ENCODE measurements around the gene DVL3. TPM values are rescaled to one million over a fixed set of nuclear protein-coding genes. Genes with fewer than 3 reads are reported as not detected.

The DVL3 gene
- total RNA-seq, 3 donors from 2014 or later: 35.7 to 40.2 (median 36.1) TPM

DNA sequence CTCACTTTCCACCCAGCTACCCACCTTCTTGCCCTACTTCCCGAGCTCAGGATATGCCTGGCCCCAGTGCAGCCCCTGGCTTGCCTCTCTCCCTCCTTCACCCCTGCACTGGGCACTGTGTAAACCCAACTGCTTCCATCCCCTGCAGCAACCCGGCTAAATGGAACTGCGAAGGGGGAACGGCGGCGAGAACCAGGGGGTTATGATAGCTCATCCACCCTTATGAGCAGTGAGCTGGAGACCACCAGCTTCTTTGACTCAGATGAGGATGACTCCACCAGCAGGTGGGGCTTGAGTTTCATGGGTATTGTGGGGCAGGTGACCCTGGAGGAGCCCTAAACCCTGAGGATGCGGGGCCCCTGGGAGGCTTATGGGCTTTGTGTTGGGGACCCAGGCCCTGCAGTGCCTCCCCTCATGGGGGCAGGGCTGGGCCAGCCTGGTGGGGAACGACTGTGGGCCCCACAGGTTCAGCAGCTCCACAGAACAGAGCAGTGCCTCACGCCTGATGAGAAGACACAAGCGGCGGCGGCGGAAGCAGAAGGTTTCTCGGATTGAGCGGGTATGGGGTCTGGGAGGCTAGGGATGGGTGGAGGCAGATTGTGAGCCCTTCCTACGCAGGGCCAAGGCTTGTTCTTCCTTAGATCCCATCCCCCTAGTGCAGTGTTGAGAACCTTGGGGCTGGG, 9.6 kb downstream of the DVL3 start:
- intact Hi-C loops (cut with DNase I; ENCODE audit: low total_unique reads): no loop called here
- TF ChIP-seq, protein P1, sequence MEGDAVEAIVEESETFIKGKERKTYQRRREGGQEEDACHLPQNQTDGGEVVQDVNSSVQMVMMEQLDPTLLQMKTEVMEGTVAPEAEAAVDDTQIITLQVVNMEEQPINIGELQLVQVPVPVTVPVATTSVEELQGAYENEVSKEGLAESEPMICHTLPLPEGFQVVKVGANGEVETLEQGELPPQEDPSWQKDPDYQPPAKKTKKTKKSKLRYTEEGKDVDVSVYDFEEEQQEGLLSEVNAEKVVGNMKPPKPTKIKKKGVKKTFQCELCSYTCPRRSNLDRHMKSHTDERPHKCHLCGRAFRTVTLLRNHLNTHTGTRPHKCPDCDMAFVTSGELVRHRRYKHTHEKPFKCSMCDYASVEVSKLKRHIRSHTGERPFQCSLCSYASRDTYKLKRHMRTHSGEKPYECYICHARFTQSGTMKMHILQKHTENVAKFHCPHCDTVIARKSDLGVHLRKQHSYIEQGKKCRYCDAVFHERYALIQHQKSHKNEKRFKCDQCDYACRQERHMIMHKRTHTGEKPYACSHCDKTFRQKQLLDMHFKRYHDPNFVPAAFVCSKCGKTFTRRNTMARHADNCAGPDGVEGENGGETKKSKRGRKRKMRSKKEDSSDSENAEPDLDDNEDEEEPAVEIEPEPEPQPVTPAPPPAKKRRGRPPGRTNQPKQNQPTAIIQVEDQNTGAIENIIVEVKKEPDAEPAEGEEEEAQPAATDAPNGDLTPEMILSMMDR (IDR thresholded peaks at IDR 0.05): no peak
- TF ChIP-seq POLR2AphosphoS5 (IDR thresholded peaks at IDR 0.05) (no peak), POLR2A (IDR thresholded peaks at IDR 0.05) (no peak)
- Histone ChIP-seq H3K4me1 (peaks cover 0 to 10% of the 10 kb centered on the region in 2 donors), H3K4me3 (no peak overlapping the region), H3K27ac (no peak overlapping the region), H3K27me3 (no peaks in the 10 kb centered on the region), H3K9me3 (no peaks in the 10 kb centered on the region), H3K36me3 (peaks cover 9% of the 10 kb centered on the region)
- DNase-seq (ENCODE audit: low spot score in 2 of 2): no peak

DNA sequence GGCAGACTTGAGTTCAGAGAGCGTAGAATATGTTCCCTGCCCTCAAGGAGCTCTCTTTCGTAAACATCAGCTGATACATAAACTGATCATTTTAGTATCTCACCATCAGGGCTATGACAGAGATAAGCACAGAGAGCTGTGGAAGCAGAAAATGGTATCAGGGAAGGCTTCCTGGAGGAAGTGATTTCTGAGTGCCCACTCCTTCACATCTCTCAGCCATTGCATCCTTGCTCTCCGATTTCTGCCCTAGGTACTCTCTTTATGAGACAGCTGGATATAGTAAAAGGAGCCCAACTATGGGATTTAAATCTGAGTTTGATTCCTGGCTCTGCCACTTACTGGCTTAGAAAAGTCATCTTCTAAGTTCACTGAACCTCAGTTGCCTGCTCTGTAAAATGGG, 10.4 kb downstream of the DVL3 start:
- peaks cover 9% of the 10 kb centered on the region for H3K36me3 ChIP-seq
- no peaks in the 10 kb centered on the region for H3K9me3 ChIP-seq
- H3K4me3 ChIP-seq: no peak overlapping the region
- intact Hi-C loops (cut with DNase I; ENCODE audit: low total_unique reads): no loop called here
- no peak for DNase-seq (ENCODE audit: low spot score in 2 of 2)
- no peaks in the 10 kb centered on the region for H3K27me3 ChIP-seq
- TF ChIP-seq, protein P1 (IDR thresholded peaks at IDR 0.05): no peak
- no peak for TF ChIP-seq POLR2AphosphoS5 (IDR thresholded peaks at IDR 0.05)
- TF ChIP-seq POLR2A (IDR thresholded peaks at IDR 0.05): no peak
- H3K27ac ChIP-seq: no peak overlapping the region
- peaks cover 0 to 10% of the 10 kb centered on the region in 2 donors for H3K4me1 ChIP-seq

DNA sequence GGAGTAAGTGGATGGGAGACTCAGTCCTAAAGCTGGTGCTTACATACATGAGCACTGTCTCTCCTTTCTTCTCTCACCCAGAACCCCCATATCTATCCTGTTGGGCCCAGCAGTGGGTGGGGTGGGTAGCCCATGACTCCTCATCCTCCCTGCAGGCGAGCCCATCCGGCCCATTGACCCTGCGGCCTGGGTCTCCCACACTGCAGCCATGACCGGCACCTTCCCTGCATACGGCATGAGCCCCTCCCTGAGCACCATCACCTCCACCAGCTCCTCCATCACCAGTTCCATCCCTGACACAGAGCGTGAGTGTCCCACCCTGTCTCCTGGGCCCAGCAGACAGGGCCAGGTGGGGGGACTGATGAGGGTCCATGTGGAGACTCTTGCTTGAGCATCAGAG, 11.5 kb downstream of the DVL3 start:
- Histone ChIP-seq H3K27ac (no peak overlapping the region), H3K9me3 (no peaks in the 10 kb centered on the region), H3K27me3 (no peaks in the 10 kb centered on the region), H3K4me3 (no peak overlapping the region), H3K36me3 (peaks cover 9% of the 10 kb centered on the region), H3K4me1 (peaks cover 0 to 2% of the 10 kb centered on the region in 2 donors)
- DNase-seq (ENCODE audit: low spot score in 2 of 2): no peak
- intact Hi-C loops (cut with DNase I; ENCODE audit: low total_unique reads): no loop called here
- TF ChIP-seq POLR2A (IDR thresholded peaks at IDR 0.05) (no peak), POLR2AphosphoS5 (IDR thresholded peaks at IDR 0.05) (no peak)
- TF ChIP-seq, protein P1 (IDR thresholded peaks at IDR 0.05): no peak

DNA sequence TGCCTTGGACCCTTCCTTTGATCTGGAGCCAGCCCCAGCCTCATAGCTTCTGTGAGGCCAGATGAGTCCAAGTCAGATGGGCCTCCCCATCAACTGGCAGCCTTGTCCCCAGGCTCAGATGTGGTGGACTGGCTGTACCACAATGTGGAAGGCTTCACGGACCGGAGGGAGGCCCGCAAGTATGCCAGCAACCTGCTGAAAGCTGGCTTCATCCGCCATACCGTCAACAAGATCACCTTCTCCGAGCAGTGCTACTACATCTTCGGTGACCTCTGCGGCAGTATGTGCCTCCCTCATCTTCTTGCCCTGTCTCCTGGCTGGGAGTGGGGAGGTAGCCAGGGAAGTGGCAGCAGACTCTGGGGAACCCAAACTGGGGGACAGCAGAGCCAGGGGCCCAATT, 12.6 kb downstream of the DVL3 start:
- no peaks in the 10 kb centered on the region for H3K9me3 ChIP-seq
- H3K4me3 ChIP-seq: no peak overlapping the region
- no peaks in the 10 kb centered on the region for H3K4me1 ChIP-seq
- H3K27me3 ChIP-seq: no peaks in the 10 kb centered on the region
- peaks cover 9% of the 10 kb centered on the region for H3K36me3 ChIP-seq
- no peak for DNase-seq (ENCODE audit: low spot score in 2 of 2)
- intact Hi-C loops (cut with DNase I; ENCODE audit: low total_unique reads): no loop called here
- TF ChIP-seq, protein P1 (IDR thresholded peaks at IDR 0.05): no peak
- TF ChIP-seq POLR2AphosphoS5 (IDR thresholded peaks at IDR 0.05): no peak
- TF ChIP-seq POLR2A (IDR thresholded peaks at IDR 0.05): no peak
- no peak overlapping the region for H3K27ac ChIP-seq

DNA sequence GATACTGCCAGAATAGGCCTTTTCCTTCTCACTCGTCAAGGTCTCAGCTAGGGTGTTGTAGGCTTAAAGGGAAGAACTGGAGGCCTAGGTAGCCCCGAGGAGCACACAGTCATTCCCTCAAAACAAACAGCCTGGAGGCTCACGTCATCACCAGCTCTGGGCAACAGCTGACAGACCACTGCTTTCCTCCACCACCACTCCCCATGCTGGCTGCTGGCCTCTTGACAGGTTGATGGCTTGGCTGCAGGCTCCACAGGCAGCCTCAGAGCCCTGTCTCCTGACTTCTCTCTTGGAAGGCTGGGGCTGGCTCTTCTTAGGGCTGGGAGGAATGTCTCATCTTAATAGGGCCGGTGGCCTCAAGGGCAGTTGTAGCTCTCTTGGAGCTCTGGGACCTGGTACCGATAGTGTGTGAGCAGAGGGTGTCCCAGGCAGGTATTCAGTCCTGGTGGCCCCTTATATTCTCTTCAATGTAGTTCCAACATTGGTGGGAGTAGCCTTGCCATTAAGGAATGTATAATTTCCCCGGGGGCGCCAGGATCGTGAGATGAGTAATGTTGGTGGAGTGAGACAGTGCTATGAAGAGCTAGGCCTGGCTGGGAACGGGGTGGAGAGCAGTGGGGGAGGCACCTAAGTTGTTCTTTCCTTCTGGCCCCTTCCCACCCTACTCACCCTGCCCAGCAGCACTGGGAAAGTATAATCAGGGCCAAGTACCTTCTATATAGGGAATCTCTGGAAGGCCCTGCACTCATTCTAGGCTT, 13.4 kb downstream of the DVL3 start:
- H3K9me3 ChIP-seq: no peaks in the 10 kb centered on the region
- TF ChIP-seq, protein P1 (IDR thresholded peaks at IDR 0.05): no peak
- TF ChIP-seq POLR2AphosphoS5 (IDR thresholded peaks at IDR 0.05) (no peak), POLR2A (IDR thresholded peaks at IDR 0.05) (no peak)
- no peak overlapping the region for H3K27ac ChIP-seq
- H3K4me3 ChIP-seq: no peak overlapping the region
- no peaks in the 10 kb centered on the region for H3K4me1 ChIP-seq
- DNase-seq (ENCODE audit: low spot score in 2 of 2): no peak
- H3K27me3 ChIP-seq: no peaks in the 10 kb centered on the region
- intact Hi-C loops (cut with DNase I; ENCODE audit: low total_unique reads): no loop called here
- peaks cover 9% of the 10 kb centered on the region for H3K36me3 ChIP-seq

All from breast epithelium (tissue), 4 donors.